Measurements from ENCODE around the gene OSTF1.

Gene OSTF1

DNA sequence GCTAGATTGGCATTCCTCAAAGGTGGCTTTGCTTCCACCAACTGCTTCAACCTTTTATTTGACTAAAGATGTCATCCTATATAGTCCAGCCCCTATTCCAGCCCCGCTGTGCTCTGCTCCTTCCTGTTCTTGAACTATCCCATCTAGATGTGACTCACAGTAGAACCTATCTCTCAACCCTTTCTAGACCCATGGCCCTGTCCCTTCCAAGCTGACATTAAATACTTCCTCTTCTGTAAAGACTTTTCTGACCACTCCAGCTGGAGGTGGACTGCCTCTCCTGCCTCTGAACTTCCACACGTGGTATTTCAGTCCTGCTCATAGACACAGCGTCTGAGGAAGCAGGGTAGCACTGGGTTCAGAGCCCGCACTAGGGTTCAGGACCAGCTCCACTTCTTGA, 32.4 kb downstream of the OSTF1 start:
- no peak for DNase-seq (ENCODE audit: low spot score)

DNA sequence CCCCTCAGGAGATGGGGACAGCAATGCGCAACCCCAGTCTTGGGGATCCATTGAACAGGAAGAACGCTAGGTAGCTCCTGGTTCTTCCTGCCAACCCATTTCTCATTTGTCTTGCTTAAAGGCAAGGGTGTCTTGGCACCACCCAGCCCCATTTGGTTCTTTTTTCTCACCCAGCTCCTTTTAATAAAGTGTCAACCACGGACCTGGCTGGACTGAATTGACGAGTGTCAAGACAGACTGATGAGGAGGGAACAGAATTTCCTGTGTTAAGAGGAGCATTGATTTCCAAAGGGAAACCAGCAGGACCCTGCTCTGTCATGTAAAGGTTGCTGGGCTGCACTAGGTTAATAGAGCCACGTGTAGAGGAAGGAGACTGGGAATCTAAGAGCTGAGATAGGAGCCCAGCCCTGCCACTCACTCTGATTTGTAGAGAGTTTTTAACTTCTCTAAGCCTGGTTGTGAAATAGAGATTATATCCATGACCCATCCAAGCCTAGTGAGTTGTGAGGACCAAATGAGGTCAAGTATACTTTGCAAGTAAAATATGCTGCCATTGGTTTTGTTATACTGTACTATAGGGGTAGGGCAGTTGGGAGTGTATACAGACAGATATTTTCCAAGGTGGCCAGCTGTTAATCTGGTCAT, 33.7 kb downstream of the OSTF1 start:
- no peak for DNase-seq (ENCODE audit: low spot score)

DNA sequence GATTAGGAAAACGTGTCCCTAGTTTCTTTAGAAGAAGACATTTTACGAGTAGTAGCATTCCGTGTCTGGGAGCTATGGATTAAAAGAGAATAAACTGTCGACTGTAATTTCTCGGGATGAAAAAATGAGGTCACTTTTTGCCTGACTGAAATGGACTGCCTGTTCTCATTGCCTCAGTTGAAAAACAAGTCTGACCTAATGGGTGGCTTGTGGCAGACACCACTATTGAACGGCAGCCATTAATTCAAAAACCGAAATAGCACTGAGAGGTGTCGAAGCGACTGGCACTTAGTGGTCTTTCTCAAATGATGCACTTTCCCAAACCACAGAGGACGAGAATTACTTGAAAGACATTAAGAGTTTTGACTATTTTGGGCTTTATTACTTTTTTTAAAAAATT, 35.4 kb downstream of the OSTF1 start:
- DNase-seq (ENCODE audit: low spot score) = no peak

DNA sequence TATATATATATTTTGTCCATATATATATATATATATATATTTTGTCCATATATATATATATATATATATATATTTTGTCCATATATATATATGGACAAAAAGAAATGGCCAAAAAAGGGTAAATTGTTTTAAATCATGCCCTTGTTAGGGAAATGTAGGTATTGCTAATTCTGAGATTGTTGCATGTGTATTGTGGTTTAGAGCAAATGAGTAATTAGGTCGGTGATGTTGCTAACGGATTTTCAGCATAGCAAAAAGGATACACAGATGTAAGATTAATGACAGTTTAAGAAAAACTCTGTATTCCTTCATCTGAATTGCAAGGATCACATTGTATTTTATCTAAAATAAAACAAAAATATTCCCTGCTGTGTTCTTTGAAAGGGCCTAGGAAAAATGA, 40.2 kb downstream of the OSTF1 start:
- no peak for DNase-seq (ENCODE audit: low spot score)

GRCh38 chr9:75130172-75130571, 41.9 kb downstream of the OSTF1 start:
- DNase-seq (ENCODE audit: low spot score) = no peak

DNA sequence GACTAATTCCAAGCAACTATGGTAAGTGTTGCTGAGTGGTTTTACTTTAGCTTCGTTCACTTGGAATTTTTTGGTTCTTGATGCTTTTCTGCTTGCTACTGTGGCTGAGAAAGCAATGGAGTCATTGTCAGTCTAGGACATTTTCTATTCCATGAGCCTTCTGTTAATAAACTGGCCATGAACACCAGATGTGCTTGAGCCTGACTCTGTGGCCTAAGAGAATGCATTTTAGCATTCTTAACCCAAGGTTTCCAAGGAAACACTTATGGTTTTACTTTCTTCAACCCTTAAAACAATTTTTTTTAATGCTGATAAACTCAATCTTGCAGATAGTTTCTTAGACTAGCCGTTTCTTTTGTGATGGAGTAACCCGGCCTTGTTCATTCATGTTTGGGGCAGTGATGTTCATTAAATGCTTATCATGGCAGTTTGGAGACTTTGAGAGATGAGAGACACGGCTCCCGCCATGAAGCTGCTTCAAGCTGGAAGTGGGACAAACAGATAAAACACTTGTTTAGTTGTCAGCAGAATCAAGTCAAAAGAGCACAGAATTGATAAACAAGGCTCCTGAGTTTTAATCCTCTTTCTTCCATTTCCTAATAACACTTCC, 42.4 kb downstream of the OSTF1 start:
- DNase-seq (ENCODE audit: low spot score) = peak; percentile 56

GRCh38 chr9:75131700-75132099, 43.4 kb downstream of the OSTF1 start:
- no peak for DNase-seq (ENCODE audit: low spot score)

GRCh38 chr9:75132244-75132643, 43.9 kb downstream of the OSTF1 start:
- DNase-seq (ENCODE audit: low spot score) = no peak

DNA sequence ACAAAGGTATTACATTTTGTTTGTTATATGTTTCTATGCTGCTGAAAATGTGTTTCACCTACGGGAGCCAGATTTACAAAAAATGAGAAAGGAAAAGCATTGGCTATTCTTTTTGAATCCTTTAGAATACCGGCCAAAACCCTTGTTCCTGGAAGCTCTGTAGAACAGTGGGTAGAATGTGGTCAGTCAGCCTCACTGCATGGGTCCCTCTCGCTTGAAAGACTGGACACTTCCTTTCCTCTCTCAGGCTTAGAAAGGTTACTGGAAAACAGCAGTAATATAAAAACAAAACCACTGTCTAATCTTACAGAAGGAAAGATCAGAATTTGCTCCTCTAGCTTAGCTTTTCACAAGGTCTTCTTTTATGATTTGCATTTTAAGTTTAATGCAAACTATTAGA, 45.1 kb downstream of the OSTF1 start:
- no peak for DNase-seq (ENCODE audit: low spot score)

DNA sequence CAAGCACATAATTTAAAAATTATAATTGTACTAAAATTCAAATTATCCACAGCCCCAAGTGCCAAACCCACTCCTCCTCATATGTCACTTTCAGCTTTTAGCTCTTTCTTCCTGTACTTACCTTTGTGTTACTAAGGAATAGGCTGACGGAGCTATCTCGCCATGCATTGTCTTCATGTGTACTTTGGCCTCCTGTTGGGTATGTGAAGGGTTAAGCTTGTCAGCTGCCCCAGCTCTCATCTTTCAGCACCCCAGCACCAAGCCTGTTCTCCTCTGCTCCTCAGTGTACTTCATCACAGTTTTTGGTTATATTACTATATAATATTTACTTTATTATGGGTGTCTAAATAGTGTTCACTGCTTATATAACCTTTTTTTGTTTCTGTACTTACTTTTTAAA, 46.2 kb downstream of the OSTF1 start:
- DNase-seq (ENCODE audit: low spot score) = no peak

GRCh38 chr9:75138260-75139040, 50.1 kb downstream of the OSTF1 start:
- no peak for DNase-seq (ENCODE audit: low spot score)

DNA sequence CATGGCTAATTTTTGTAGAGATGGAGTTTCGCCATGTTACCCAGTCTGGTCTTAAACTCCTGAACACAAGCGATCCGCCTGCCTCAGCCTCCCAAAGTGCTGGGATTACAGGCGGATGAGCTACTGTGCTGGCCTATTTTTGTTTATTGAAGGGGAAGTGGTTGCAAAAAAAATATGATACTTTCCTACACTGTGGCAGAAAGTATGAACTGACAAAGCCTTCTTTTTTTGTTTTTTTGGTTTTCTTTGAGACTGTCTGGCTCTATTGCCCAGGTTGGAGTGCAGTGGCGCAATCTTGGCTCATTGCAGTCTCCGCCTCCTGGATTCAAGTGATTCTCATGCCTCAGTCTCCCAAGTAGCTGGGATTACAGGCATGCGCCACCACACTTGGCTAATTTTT, 50.9 kb downstream of the OSTF1 start:
- DNase-seq (ENCODE audit: low spot score) = no peak

GRCh38 chr9:75140261-75140660, 51.9 kb downstream of the OSTF1 start:
- DNase-seq (ENCODE audit: low spot score) = no peak

GRCh38 chr9:75142202-75142601, 53.9 kb downstream of the OSTF1 start:
- no peak for DNase-seq (ENCODE audit: low spot score)

- no peak for DNase-seq (ENCODE audit: low spot score)
Observed at GRCh38 chr9:75146229-75146628, 57.9 kb downstream of the OSTF1 start.

DNA sequence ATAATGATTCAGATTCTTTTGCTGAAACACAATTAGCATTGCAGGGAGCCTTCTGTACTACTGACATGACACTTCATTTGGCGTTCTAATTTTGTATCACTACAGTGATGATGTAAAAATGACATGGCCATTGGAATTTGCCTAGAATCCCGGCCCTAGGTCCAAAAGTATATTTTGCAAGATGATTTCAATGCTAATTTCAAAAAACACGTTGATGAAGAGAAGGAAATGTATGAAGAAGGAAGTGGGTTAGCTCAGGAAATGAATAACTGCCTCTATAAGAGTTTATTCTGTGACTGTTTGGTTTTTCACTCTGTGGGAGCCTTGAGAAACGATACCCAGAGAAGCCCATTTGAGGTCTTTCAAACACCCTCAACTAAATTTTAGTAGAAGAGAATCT, 59.3 kb downstream of the OSTF1 start:
- no peak for DNase-seq (ENCODE audit: low spot score)

- no peak for DNase-seq (ENCODE audit: low spot score)
Observed at GRCh38 chr9:75148561-75148960, 60.2 kb downstream of the OSTF1 start.

DNA sequence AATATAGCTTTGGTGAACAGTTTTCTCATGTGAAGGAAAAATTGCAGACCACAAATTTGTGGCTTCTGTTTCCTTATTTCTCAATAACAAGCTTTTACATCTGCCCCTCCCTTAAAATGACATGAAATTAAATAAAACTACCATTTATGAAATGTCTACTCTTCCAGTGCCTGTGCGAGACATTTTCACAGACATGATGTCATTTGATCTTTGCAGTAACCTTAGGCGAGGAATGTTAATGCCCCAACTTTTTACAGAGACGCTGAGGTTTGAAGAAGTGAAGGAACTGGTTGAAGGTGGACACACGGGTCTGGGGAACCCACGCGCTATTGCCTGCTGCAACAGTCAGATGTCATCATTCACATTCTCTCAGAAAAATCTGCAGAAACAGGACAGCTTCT, 61.5 kb downstream of the OSTF1 start:
- no peak for DNase-seq (ENCODE audit: low spot score)

- DNase-seq (ENCODE audit: low spot score) = no peak
Observed at GRCh38 chr9:75150512-75150911, 62.2 kb downstream of the OSTF1 start.

DNA sequence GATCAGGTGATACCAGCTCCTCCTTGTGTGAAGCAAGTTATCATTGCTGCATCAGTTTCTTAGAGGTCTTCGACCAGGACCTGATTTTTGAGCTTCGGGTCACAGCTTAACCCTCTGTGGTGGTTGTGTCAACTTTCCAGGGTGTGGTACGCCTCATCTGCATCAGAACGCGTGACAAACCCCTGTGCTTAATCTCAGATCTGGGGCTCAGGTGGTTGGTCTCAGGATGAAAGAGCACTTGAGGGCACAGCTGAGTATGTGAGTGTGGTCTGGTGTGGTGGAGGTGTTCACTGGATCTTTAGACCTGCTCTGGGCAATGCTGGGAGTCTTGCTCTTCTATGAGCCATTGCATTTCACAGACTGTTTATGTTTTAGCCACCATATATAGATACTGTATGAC, 64.1 kb downstream of the OSTF1 start:
- no peak for DNase-seq (ENCODE audit: low spot score)

- no peak for DNase-seq (ENCODE audit: low spot score)
Observed at GRCh38 chr9:75156858-75157257, 68.5 kb downstream of the OSTF1 start.

DNA sequence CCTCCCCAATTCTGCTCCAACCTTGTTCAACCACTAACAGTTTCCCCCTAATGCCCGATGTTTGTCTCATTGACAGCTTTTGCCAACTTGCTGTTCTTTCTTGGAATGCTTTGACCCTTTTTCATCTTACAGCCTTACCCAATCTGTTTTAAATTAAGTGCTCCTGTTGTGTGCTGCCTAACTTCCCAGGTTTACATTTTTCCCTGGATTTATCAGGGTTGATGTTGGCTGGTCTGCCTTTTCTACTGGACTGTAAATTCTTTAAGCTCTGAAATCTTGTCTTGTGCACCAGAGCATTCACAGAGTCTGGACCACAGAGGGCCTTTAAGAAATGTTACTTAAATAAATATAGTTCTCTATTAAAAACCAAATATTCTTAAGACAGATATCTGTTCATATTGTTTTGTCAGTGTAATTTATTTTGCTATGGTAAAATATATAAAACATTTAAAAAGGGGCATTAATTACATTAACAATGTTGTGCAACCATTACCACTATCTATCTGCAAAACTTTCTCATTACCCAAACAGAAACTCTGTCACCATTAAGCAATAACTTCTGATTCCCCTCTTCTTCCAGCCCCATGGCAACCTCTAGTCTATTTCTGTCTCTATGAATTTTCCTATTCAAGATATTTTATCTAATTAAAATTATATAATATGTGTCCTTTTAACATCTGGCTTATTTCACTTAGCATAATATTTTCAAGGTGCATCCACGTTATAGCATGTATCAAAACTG, 73.0 kb downstream of the OSTF1 start:
- DNase-seq (ENCODE audit: low spot score) = no peak

DNA sequence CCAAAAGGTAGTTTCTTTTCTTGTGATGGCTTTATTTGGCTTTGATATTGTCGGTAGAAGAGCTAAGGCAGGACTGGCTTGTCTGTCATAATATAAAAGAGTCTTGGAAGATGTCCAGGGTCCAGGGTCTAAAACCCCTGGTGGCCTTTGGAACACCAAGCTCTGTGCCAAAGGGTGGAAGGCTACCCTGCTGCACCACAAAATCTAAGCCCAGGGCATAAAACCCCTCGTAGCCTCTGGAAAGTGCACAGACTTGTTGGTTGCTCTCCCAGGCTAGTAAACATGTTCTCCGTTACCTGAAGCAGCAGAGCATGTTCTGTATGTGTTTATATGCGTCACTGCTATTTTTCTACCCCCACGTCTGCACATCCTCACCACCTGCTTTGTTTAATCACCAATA, 75.5 kb downstream of the OSTF1 start:
- DNase-seq (ENCODE audit: low spot score) = no peak
